Stimulated activated CD4-positive, alpha-beta T cell treated with anti-CD3 and anti-CD28 coated beads, Interleukin-15, amount 100 ng/mL, for 24 hours (primary cell): Measurements from ENCODE around the gene NCK1.

Source experiments
- DNase-seq: peaks from one replicate; pipeline ENCODE4 v3.0.0-alpha.2; 2020

The NCK1 gene

GRCh38 chr3:136913168-136913567, 51.2 kb downstream of the NCK1 start:
- no peak for DNase-seq

GRCh38 chr3:136914739-136915138, 52.7 kb downstream of the NCK1 start:
- no peak for DNase-seq

- DNase-seq = no peak
Observed at GRCh38 chr3:136916223-136916622, 54.2 kb downstream of the NCK1 start.

GRCh38 chr3:136919799-136920580, 58.0 kb downstream of the NCK1 start:
- no peak for DNase-seq

GRCh38 chr3:136920904-136921611, 59.0 kb downstream of the NCK1 start:
- no peak for DNase-seq

GRCh38 chr3:136925425-136926190, 63.6 kb downstream of the NCK1 start:
- DNase-seq = no peak

GRCh38 chr3:136928240-136928639, 66.2 kb downstream of the NCK1 start:
- DNase-seq = no peak

GRCh38 chr3:136929977-136930670, 68.1 kb downstream of the NCK1 start:
- DNase-seq = no peak

GRCh38 chr3:136931606-136932005, 69.6 kb downstream of the NCK1 start:
- DNase-seq = no peak

GRCh38 chr3:136932523-136932922, 70.5 kb downstream of the NCK1 start:
- no peak for DNase-seq

GRCh38 chr3:136932978-136933772, 71.2 kb downstream of the NCK1 start:
- no peak for DNase-seq

GRCh38 chr3:136937175-136937574, 75.2 kb downstream of the NCK1 start:
- DNase-seq = no peak

- no peak for DNase-seq
Observed at GRCh38 chr3:136937851-136938250, 75.8 kb downstream of the NCK1 start.

- no peak for DNase-seq
Observed at GRCh38 chr3:136938334-136938733, 76.3 kb downstream of the NCK1 start.

- no peak for DNase-seq
Observed at GRCh38 chr3:136939489-136939888, 77.5 kb downstream of the NCK1 start.

- no peak for DNase-seq
Observed at GRCh38 chr3:136942803-136943202, 80.8 kb downstream of the NCK1 start.

GRCh38 chr3:136943436-136943835, 81.4 kb downstream of the NCK1 start:
- DNase-seq = no peak

- DNase-seq = no peak
Observed at GRCh38 chr3:136946978-136947377, 85.0 kb downstream of the NCK1 start.

GRCh38 chr3:136947477-136947876, 85.5 kb downstream of the NCK1 start:
- no peak for DNase-seq

GRCh38 chr3:136949146-136949545, 87.1 kb downstream of the NCK1 start:
- no peak for DNase-seq

- DNase-seq = no peak
Observed at GRCh38 chr3:136949708-136950107, 87.7 kb downstream of the NCK1 start.

GRCh38 chr3:136950623-136951022, 88.6 kb downstream of the NCK1 start:
- no peak for DNase-seq
